SHP77 (cell line): ENCODE results near the gene U2AF1L4.

Experiments
- DNase-seq, 2 experiments: peaks; one replicate each; lab custom pipeline; 2025; lab: John Stamatoyannopoulos, UW

The U2AF1L4 gene

GRCh38 chr19:35745328-35746086 is at the start of gene U2AF1L4, which contains the start of gene PSENEN:
Gene U2AF1L4 (minus strand): TSS chr19:35745418. CDS start chr19:35745391, 27 bp downstream.
Gene PSENEN (plus strand): TSS chr19:35745651. CDS start chr19:35745931, 280 bp downstream.
- peak; percentile 98 to 99 for DNase-seq

GRCh38 chr19:35793381-35794165 is 48.4 kb upstream of the U2AF1L4 start:
- DNase-seq, result no peak

- no peak for DNase-seq
Measured at GRCh38 chr19:35792888-35793287, 47.7 kb upstream of the U2AF1L4 start.

- DNase-seq, result no peak
Measured at GRCh38 chr19:35792312-35792711, 47.1 kb upstream of the U2AF1L4 start.

- DNase-seq, result no peak
Measured at GRCh38 chr19:35791814-35792279, 46.6 kb upstream of the U2AF1L4 start.

- peak; percentile 24 to 66 for DNase-seq
Measured at GRCh38 chr19:35790981-35791813, 46.0 kb upstream of the U2AF1L4 start.

GRCh38 chr19:35789978-35790944 is 45.0 kb upstream of the U2AF1L4 start:
- DNase-seq, result no peak

- DNase-seq, result no peak
Measured at GRCh38 chr19:35789195-35789977, 44.2 kb upstream of the U2AF1L4 start.

- no peak for DNase-seq
Measured at GRCh38 chr19:35788205-35788960, 43.2 kb upstream of the U2AF1L4 start.

- DNase-seq, result no peak
Measured at GRCh38 chr19:35787227-35787799, 42.1 kb upstream of the U2AF1L4 start.

GRCh38 chr19:35786299-35787160 is 41.3 kb upstream of the U2AF1L4 start:
- no peak for DNase-seq

- no peak for DNase-seq
Measured at GRCh38 chr19:35785339-35785627, 40.1 kb upstream of the U2AF1L4 start.

GRCh38 chr19:35784503-35785338 is 39.5 kb upstream of the U2AF1L4 start:
- no peak for DNase-seq

- DNase-seq, result no peak
Measured at GRCh38 chr19:35783469-35784434, 38.5 kb upstream of the U2AF1L4 start.

- no peak for DNase-seq
Measured at GRCh38 chr19:35782589-35782988, 37.4 kb upstream of the U2AF1L4 start.

GRCh38 chr19:35781650-35782049 is 36.4 kb upstream of the U2AF1L4 start:
- no peak for DNase-seq
